Measurements from ENCODE around the gene GIMAP4.
"Not testable (repeated sequence)": the region's sequence is repeated elsewhere in the genome, so short reads cannot be mapped to it uniquely, and the experiment has no call there.

Gene GIMAP4

GRCh38 chr7:150567169-150567568, at the start of gene GIMAP4:
Gene GIMAP4 (plus strand): TSS chr7:150567390. CDS start chr7:150569902, 2,512 bp downstream.
- no peak for DNase-seq

- DNase-seq: no peak
Observed at GRCh38 chr7:150519310-150519709, 47.9 kb upstream of the GIMAP4 start.

DNA sequence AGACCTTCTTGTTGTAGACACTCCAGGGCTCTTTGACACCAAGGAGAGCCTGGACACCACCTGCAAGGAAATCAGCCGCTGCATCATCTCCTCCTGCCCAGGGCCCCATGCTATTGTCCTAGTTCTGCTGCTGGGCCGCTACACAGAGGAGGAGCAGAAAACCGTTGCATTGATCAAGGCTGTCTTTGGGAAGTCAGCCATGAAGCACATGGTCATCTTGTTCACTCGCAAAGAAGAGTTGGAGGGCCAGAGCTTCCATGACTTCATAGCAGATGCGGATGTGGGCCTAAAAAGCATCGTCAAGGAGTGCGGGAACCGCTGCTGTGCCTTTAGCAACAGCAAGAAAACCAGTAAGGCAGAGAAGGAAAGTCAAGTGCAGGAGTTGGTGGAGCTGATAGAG, 47.0 kb upstream of the GIMAP4 start:
- no peak for DNase-seq

- DNase-seq: not testable (repeated sequence)
Observed at GRCh38 chr7:150522931-150523330, 44.3 kb upstream of the GIMAP4 start.

- no peak for DNase-seq
Observed at GRCh38 chr7:150524018-150524417, 43.2 kb upstream of the GIMAP4 start.

GRCh38 chr7:150531704-150532103, 35.5 kb upstream of the GIMAP4 start:
- DNase-seq: no peak

DNA sequence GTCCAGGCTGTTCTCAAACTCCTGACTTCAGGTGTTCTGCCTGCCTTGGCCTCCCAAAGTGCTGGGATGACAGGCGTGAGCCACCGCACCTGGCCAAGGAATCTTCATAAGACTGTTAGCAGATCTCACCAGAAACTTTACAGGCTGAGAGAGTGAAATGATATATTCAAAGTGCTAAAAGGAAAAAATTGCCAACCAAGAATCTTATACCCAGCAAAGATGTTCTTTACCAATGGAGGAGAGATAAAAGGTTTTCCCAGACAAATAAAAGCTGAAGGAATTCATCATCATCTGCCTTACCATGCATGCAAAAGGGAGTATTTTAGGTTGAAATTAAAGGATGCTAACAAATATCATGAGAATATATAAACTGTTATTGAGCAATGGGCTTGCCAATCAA, 28.9 kb upstream of the GIMAP4 start:
- DNase-seq: no peak

GRCh38 chr7:150553163-150553562, 14.0 kb upstream of the GIMAP4 start:
- no peak for DNase-seq

GRCh38 chr7:150556521-150557138, 10.6 kb upstream of the GIMAP4 start:
- no peak for DNase-seq

DNA sequence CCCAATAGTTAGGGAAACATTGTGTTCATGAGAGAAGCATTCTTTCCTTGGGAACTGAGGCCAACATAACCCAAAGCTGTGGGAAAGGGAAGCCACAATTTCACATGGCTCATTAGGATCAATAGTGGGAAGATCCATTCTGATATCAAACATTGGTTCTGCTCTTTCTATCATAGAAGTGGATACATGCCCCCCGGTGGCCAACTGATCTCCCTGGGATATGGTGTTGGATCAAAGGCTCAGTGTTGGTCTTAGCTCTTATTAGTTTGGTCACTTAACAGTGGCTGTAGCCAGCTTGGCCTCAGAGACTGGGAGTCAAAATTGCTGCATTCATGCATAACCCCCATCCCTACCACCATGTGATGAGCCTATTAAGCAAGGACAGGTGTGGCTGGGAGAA, 6.7 kb upstream of the GIMAP4 start:
- no peak for DNase-seq

GRCh38 chr7:150562919-150563318, 4.3 kb upstream of the GIMAP4 start:
- no peak for DNase-seq

GRCh38 chr7:150564006-150564405, 3.2 kb upstream of the GIMAP4 start:
- DNase-seq: no peak

DNA sequence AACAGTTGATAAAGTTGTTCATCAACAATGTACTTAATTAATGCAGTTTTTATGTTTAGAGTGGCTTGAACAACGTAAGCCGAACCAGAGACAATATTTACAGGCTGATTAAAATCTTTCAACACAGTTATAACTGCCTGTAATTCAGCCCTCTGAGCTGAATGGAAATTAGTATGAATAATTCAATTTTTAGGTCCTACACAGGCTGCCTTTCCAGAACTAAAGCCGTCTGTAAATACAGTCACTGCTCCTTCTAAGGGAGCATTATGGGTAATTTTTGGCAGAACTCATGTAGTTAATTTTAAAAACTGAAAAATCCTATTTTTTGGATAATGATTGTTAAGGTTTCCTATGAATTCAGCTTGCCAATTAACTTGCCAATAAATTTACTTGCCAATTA, 2.6 kb upstream of the GIMAP4 start:
- no peak for DNase-seq

DNA sequence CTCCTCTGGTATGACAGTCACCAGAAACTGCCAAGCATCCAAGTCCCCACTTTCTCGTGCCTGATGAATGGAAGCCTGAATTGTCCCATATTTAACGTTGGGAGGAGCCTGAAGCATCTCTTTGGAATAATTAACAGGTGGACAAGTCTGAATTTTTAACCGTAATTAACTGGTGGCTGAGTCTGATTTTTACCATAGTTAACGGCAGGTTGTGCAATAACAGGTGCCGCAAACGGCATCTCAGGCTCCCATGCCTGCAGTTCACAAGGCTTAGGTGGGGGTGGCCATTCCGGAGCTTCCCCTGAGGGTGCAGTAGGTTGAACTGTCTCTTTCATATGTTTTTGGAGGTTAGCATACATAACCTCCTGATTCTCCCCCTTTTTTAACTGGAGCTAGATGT, 2.0 kb upstream of the GIMAP4 start:
- no peak for DNase-seq

- no peak for DNase-seq
Observed at GRCh38 chr7:150566123-150566522, 1.1 kb upstream of the GIMAP4 start.

GRCh38 chr7:150566572-150566971, 618 bp upstream of the GIMAP4 start:
- no peak for DNase-seq

- no peak for DNase-seq
Observed at GRCh38 chr7:150567871-150568301, 696 bp downstream of the GIMAP4 start.

- no peak for DNase-seq
Observed at GRCh38 chr7:150568714-150569113, 1.5 kb downstream of the GIMAP4 start.

DNA sequence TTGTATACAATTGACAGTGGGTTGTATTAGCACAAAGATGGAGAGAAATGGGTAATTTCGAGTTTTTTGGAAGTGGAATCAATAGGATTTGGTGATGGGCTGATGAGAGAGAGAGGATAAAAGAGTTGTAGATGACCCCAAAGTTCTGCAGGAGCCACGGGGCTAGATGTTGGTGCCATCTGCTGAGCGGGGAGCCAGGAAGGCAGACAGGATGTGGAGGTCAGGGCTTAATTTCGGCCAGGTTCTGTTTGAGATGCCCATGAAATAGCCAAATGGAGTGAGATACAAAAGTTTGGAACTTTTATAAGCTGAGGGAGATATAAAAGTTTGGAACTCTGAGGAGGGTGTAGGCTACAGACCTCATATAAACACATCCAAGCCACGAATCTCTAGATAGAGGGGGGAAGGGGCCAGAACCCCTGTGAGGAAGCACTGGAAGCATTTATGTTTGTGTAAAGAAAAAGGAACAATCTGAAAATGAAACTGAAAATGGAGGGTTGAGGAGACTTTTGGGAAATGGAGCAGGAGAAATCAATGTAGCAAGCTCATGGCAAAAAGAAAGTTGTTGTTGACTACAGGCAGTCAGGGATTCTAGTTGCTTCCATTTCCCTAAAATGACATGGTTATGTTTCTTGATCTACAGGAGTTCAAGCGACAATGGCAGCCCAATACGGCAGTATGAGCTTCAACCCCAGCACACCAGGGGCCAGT, 2.2 kb downstream of the GIMAP4 start:
- no peak for DNase-seq

GRCh38 chr7:150570556-150571465, 3.6 kb downstream of the GIMAP4 start:
- no peak for DNase-seq

DNA sequence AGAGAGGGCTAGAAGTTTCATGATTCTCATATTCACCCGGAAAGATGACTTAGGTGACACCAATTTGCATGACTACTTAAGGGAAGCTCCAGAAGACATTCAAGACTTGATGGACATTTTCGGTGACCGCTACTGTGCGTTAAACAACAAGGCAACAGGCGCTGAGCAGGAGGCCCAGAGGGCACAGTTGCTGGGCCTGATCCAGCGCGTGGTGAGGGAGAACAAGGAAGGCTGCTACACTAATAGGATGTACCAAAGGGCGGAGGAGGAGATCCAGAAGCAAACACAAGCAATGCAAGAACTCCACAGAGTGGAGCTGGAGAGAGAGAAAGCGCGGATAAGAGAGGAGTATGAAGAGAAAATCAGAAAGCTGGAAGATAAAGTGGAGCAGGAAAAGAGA, 5.3 kb downstream of the GIMAP4 start:
- no peak for DNase-seq

DNA sequence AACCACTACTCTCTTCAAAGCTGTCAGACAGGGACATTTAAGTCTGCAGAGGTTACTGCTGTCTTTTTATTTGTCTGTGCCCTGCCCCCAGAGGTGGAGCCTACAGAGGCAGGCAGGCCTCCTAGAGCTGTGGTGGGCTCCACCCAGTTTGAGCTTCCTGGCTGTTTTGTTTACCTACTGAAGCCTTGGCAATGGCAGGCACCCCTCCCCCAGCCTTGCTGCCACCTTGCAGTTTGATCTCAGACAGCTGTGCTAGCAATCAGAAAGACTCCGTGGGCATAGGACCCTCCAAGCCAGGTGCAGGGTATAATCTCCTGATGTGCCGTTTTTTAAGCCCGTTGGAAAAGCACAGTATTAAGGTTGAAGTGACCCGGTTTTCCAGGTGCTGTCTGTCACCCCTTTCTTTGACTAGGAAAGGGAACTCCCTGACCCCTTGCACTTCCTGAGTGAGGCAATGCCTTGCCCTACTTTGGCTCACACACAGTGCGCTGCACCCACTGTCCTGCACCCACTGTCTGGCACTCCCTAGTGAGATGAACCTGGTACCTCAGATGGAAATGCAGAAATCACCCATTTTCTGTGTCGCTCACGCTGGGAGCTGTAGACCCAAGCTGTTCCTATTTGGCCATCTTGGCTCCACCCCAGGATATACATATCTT, 12.9 kb downstream of the GIMAP4 start:
- DNase-seq: not testable (repeated sequence)
